Measurements from ENCODE around the gene ARHGEF16. TPM values are rescaled to one million over a fixed set of nuclear protein-coding genes. Genes with fewer than 3 reads are reported as not detected.

Gene ARHGEF16
- polyA plus RNA-seq, 1 experiment: not detected

GRCh38 chr1:3467096-3468036 is 12.9 kb downstream of the ARHGEF16 start:
- ChIA-PET CTCF (interaction anchor here (1.5 to 6.3 kb wide), 2 partner anchors 14 kb away, joined by 4 to 28 read pairs; no protein-coding TSS in a partner anchor), POLR2A (no interaction called here)
- no peak for TF ChIP-seq CTCF (IDR thresholded peaks at IDR 0.05; ENCODE audit: low read depth, low read length)
- Histone ChIP-seq H3K9me3 (ENCODE audit: control insufficient read depth, insufficient read depth, low read length) (no peaks in the 10 kb centered on the region; the same call in 1 of the 2 replicates), H3K4me3 (ENCODE audit: low read depth, low read length) (no peak overlapping the region), H3K27ac (ENCODE audit: low read depth, low read length) (no peak overlapping the region), H3K27me3 (ENCODE audit: control insufficient read depth, insufficient read depth, low read length) (no peaks in the 10 kb centered on the region)
- no peak for DNase-seq (ENCODE audit: low read depth, low spot score)

GRCh38 chr1:3468236-3469103 is 14.0 kb downstream of the ARHGEF16 start:
- ChIA-PET CTCF (interaction anchor here (1.4 to 1.5 kb wide), 2 partner anchors 15 kb away, joined by 4 to 7 read pairs; no protein-coding TSS in a partner anchor), POLR2A (no interaction called here)
- DNase-seq (ENCODE audit: low read depth, low spot score): no peak

GRCh38 chr1:3469104-3469848 is 14.8 kb downstream of the ARHGEF16 start:
- no peaks in the 10 kb centered on the region; the same call in 1 of the 2 replicates for H3K9me3 ChIP-seq (ENCODE audit: control insufficient read depth, insufficient read depth, low read length)
- POLR2A ChIA-PET: no interaction called here
- H3K27me3 ChIP-seq (ENCODE audit: control insufficient read depth, insufficient read depth, low read length): no peaks in the 10 kb centered on the region
- TF ChIP-seq CTCF (IDR thresholded peaks at IDR 0.05; ENCODE audit: low read depth, low read length): no peak
- CTCF ChIA-PET: interaction anchor here (0.5 to 1.4 kb wide), 2 partner anchors 16 to 44 kb away, joined by 4 to 7 read pairs; no protein-coding TSS in a partner anchor
- no peak overlapping the region for H3K4me3 ChIP-seq (ENCODE audit: low read depth, low read length)
- DNase-seq (ENCODE audit: low read depth, low spot score): no peak
- no peak overlapping the region for H3K27ac ChIP-seq (ENCODE audit: low read depth, low read length)

More at GRCh38 chr1:3468236-3469103, 14.0 kb downstream of the ARHGEF16 start:
- TF ChIP-seq CTCF (IDR thresholded peaks at IDR 0.05; ENCODE audit: low read depth, low read length): no peak
- H3K4me3 ChIP-seq (ENCODE audit: low read depth, low read length): no peak overlapping the region
- no peaks in the 10 kb centered on the region; the same call in 1 of the 2 replicates for H3K9me3 ChIP-seq (ENCODE audit: control insufficient read depth, insufficient read depth, low read length)
- H3K27me3 ChIP-seq (ENCODE audit: control insufficient read depth, insufficient read depth, low read length): no peaks in the 10 kb centered on the region
- no peak overlapping the region for H3K27ac ChIP-seq (ENCODE audit: low read depth, low read length)

DNA sequence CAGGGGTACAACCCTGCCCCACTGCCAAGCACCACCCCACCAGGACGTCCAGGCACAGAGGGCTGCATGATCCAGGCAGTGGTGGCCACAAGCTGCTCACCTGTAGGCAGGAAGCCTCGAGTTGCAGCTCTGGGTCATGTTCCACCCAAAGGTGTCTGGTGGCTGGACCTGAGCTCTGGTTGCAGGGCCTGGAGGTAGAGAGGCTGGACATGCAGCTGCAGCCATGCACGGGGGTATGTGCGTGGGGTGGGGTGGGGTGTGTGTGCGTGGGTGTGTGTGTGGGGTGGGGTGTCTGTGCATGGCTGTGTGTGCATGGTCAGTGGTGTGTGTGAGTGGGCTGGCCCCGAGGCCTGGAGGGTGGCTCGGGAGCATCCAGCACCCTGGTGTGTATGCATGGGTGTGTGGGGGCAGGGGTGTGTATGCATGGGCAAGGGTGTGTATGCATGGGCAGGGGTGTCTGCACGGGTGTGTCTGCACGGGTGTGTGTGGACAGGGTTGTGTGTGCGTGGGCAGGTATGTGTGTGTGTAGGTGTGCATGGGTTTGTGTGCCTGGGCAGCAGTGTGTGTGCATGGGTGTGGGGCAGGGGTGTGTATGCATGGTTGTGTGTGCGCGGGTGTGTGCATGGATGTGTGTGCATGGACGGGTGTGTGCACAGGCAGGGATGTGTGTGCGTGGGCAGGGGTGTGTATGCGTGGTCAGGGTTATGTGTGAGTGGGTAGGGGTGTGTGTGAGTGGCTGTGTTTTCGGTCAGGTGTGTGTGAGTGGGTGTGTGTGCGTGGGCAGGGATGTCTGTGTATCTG is 15.6 kb downstream of the ARHGEF16 start:
- ChIA-PET POLR2A (no interaction called here), CTCF (interaction anchor here (0.5 to 1.4 kb wide), 2 partner anchors 17 to 45 kb away, joined by 4 to 7 read pairs; no protein-coding TSS in a partner anchor)
- Histone ChIP-seq H3K27me3 (ENCODE audit: control insufficient read depth, insufficient read depth, low read length) (no peaks in the 10 kb centered on the region), H3K4me3 (ENCODE audit: low read depth, low read length) (no peak overlapping the region), H3K27ac (ENCODE audit: low read depth, low read length) (no peak overlapping the region), H3K9me3 (ENCODE audit: control insufficient read depth, insufficient read depth, low read length) (no peaks in the 10 kb centered on the region; the same call in 1 of the 2 replicates)
- DNase-seq (ENCODE audit: low read depth, low spot score): no peak
- no peak for TF ChIP-seq CTCF (IDR thresholded peaks at IDR 0.05; ENCODE audit: low read depth, low read length)
